Esophagus (tissue), 2 donors: ENCODE results near the gene WIPF1. TPM values are rescaled to one million over a fixed set of nuclear protein-coding genes. Genes with fewer than 3 reads are reported as not detected.
"Not testable (repeated sequence)": the region's sequence is repeated elsewhere in the genome, so short reads cannot be mapped to it uniquely, and the experiment has no call there.

ENCODE experiments used
- H3K27ac ChIP-seq, 2 donors: one replicate each; pipeline ENCODE4 v1.5.1; 2013; ENCODE audit warnings: low read depth in 2 of 2, mild to moderate bottlenecking in 2 of 2, inconsistent platforms in 1 of 2, low read length in 1 of 2, moderate library complexity in 1 of 2
- H3K27me3 ChIP-seq, 2 donors: one replicate each; pipeline ENCODE4 v1.6.1; 2013; ENCODE audit warnings: low read length in 2 of 2, control low read depth in 1 of 2, mild to moderate bottlenecking in 1 of 2; ENCODE audit not compliant: insufficient read depth in 2 of 2, control insufficient read depth in 1 of 2
- H3K36me3 ChIP-seq, 2 donors: one replicate each; pipeline ENCODE4 v1.6.1; 2013; ENCODE audit warnings: low read length in 1 of 2; ENCODE audit not compliant: control insufficient read depth in 2 of 2, insufficient read depth in 2 of 2
- H3K4me1 ChIP-seq, 2 donors: one replicate each; pipeline ENCODE4 v1.6.1; 2013; ENCODE audit warnings: low read length in 1 of 2; ENCODE audit not compliant: control insufficient read depth in 2 of 2, insufficient read depth in 2 of 2
- H3K4me3 ChIP-seq, 2 donors: one replicate each; pipeline ENCODE4 v1.5.1; 2013; ENCODE audit warnings: low read length in 2 of 2, mild to moderate bottlenecking in 2 of 2, low read depth in 1 of 2, moderate library complexity in 1 of 2
- H3K9me3 ChIP-seq, 2 donors: one replicate each; pipeline ENCODE4 v1.6.1; 2013; ENCODE audit warnings: mild to moderate bottlenecking in 2 of 2, low read depth in 1 of 2, low read length in 1 of 2, moderate library complexity in 1 of 2; ENCODE audit not compliant: control insufficient read depth in 2 of 2, insufficient read depth in 1 of 2
- WGBS, 2 donors: extraction: QIAGEN DNeasy Blood & Tissue Kit; methylation state at CpG; one replicate each; pipeline ENCODE4 v1.1.7; 2013; 5-methylcytosine and 5-hydroxymethylcytosine counted together
- polyA plus RNA-seq, 2 donors: library from polyadenylated mRNA; stranded (reverse); fragments of 200-250 nt; gene quantifications; one replicate each; pipeline ENCODE4 v1.2.3, GENCODE V29; 2013
- donor health status: healthy with polysubstance abuse.
- donor health status: Bipolar disorder and iron deficiency.

WIPF1 gene
- polyA plus RNA-seq, 2 donors, result 3.9 to 4.8 TPM

DNA sequence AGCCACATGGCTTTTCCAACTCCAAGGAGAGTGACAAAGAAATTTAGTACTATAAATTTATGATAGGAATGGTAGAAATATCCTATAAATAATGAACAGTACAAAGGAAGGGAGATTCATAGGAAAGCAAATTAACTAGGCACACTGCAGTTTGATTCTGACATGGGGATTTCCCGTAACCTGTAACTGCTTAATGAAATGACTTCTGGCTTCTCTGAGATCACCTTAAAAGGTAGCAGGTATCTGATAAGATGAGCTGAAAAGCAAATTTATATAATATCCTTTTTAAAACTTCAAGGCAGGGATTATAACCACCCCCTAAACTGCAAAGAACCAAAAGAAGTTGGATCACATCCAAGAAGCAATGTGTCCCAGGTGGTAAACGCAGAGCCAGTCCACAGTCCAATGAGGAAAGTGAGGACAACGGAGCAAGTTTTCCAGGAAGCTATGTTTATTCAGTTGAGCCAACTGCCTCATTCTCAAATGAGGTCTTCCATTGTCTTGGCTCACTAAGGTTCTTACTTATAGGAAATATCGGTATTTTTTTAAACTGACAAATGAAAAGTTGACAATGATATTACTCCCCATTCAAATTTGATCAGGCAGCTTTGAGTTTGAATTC, 43.0 kb downstream of the WIPF1 start:
- Histone ChIP-seq H3K27ac (no peak overlapping the region), H3K4me1 (no peaks in the 10 kb centered on the region), H3K36me3 (no peaks in the 10 kb centered on the region), H3K27me3 (no peaks in the 10 kb centered on the region), H3K9me3 (no peaks in the 10 kb centered on the region), H3K4me3 (no peak overlapping the region)
- 58 to 79% methylated on average over 4 of the region's 4 CpGs for WGBS, 2 donors

DNA sequence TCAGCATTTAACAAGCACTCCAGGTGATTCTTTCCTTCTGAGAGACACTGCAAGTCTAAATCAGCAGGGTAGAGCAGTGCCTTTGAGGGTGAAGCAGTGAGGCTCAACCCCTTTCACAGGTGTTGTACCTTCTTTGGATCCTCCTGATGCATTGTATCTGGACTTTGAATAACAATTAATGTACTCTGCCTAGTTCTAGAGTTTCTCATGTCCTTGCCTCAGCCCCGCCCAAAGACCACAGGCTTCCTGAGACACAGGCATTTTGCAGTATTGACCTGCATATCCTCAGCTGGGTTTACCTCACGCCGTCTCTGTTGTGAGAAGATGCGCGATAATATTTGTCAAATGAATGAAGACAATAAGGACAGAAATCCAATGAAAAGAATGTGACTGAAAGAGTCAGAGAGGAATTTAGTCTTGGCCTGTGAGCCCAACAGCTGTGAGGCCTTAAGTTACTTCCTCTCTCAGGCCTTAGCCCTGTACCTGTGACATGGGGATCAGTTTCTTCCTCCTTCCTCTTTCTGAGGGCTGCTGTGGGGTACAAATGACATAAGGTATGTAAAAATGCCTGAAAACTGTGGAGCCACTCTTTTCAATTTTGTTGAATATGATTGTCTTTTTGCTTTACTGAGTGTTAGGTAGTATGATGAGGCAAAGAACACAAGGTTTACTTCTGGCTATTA, 43.7 kb downstream of the WIPF1 start:
- WGBS, 2 donors, result 77 to 90% methylated on average over 5 of the region's 5 CpGs
- Histone ChIP-seq H3K27ac (no peak overlapping the region), H3K36me3 (no peaks in the 10 kb centered on the region), H3K4me3 (no peak overlapping the region), H3K4me1 (no peaks in the 10 kb centered on the region), H3K9me3 (no peaks in the 10 kb centered on the region), H3K27me3 (no peaks in the 10 kb centered on the region)

DNA sequence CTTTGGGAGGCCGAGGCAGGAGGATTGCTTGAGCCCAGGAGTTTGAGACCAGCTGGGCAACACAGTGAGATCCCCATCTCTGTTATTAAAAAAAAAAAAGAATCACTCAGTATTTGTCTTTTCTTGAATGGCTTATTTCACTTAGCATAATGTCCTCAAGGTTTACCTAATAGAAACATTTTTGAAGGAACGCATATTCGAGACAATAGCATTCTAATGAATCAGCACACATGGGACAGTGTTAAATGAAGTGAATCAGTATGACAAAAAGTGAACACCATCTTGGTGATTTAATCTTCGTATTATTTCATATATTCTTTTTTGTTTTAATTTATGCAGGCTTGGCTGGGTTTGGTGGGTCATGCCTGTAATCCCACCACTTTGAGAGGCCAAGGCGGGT, 44.7 kb downstream of the WIPF1 start:
- Histone ChIP-seq H3K27me3 (no peaks in the 10 kb centered on the region), H3K27ac (no peak overlapping the region), H3K36me3 (no peaks in the 10 kb centered on the region), H3K4me1 (no peaks in the 10 kb centered on the region), H3K4me3 (no peak overlapping the region), H3K9me3 (no peaks in the 10 kb centered on the region)
- 92 to 97% methylated on average over 5 of the region's 5 CpGs for WGBS, 2 donors

DNA sequence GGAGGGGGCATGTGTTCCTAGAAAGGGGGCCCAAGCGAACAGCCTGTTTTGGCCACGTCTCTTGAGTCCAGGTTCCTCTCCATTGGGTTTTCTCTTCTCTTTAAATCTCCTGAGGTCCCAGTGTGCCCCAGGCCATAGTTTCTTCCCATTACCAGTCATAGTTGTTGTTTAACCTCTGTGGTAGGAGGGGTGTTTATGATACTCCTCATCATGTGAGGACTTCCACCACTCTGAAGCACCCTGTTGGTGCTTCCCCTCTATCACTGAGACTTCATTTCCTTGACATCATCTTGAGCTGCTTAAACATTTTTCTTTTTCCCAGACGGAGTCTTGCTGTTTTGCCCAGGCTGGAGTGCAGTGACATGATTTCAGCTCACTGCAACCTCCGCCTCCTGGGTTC, 45.9 kb downstream of the WIPF1 start:
- peaks cover 0 to 1% of the 10 kb centered on the region in 2 donors for H3K4me1 ChIP-seq
- 89 to 92% methylated on average over 4 of the region's 4 CpGs for WGBS, 2 donors
- no peaks in the 10 kb centered on the region for H3K27me3 ChIP-seq
- no peaks in the 10 kb centered on the region for H3K9me3 ChIP-seq
- H3K4me3 ChIP-seq, result no peak overlapping the region
- H3K27ac ChIP-seq, result no peak overlapping the region
- H3K36me3 ChIP-seq, result no peaks in the 10 kb centered on the region

DNA sequence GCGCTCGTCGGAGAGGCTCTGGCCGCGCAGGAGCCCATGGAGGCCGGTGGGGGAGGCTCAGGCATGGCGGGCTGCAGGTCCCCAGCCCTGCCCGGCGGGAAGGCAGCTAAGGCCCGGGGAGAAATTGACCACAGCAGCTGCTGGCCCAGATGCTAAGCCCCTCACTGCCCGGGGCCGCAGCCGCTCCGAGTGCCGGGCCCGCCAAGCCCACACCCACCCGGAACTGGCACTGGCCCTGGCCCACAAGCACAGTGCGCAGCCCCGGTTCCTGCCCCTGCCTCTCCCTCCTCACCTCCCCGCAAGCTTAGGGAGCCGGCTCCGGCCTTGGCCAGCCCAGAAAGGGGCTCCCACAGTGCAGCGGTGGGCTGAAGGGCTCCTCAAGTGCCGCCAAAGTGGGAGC, 49.0 kb downstream of the WIPF1 start:
- H3K27ac ChIP-seq, H3K4me1 ChIP-seq, H3K4me3 ChIP-seq, H3K36me3 ChIP-seq, H3K27me3 ChIP-seq, H3K9me3 ChIP-seq: not testable (repeated sequence)
- 86 to 89% methylated on average over 17 to 24 of the region's 24 CpGs for WGBS, 2 donors

DNA sequence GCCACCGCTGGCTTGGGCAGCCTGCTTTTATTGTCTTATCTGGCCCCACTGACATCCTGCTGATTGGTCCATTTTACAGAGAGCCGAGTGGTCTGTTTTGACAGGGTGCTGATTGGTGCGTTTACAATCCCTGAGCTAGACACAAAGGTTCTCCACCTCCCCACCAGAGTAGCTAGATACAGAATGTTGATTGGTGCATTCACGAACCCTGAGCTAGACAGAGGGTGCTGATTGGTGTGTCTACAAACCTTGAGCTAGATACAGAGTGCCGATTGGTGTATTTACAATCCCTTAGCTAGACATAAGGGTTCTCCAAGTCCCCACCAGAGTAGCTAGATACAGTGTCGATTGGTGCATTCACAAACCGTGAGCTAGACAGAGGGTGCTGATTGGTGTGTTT, 49.6 kb downstream of the WIPF1 start:
- H3K27ac ChIP-seq, H3K9me3 ChIP-seq, H3K4me1 ChIP-seq, H3K36me3 ChIP-seq, H3K27me3 ChIP-seq, H3K4me3 ChIP-seq: not testable (repeated sequence)
- 93 to 96% methylated on average over 7 of the region's 7 CpGs for WGBS, 2 donors

DNA sequence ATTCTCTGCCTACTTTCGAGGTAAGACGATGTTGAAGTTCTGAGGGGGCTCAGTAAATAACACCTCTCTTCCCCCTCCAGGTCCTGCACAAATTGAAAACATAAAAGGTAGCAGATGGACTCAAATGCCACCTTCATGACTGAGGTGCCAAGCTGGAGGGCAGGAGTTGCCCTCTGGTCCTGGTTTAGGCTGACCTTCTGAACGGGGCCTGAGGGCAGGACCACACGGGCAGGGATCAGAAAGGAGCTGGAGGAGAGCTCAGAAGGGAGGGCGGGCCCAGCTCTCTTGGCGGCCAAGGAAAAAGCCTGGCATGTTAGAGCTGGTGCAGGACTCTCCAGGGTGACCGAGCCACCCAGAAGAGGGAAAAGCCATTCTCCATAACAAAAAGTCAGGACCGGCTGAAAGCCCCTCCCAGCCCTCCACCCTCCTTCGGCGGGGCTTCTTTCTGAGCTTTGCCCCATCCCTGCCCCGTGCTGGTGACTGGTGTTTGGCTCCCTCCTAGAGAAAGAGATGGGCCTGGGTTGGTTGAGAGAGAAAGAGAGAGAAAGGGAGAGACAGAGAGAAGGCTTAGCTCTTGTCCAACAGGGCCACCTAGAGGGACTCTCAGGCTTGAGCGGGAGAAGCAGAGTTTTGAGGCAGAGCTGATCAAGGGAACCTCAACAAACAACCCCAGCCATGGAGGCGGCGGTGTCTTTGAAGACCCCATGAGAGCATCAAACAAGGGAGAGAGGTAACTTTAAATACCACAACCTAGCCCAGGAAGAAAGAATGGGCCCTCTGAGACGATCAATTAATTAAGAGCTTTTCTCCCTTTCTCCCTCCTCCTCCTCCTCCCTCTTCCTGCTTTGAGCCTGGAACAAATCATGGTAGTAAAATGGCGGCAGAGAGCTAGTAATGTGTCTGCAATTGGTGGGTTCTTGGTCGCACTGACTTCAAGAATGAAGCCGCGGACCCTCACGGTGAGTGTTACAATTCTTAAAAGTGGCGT, 50.8 kb downstream of the WIPF1 start:
- no peak overlapping the region for H3K4me3 ChIP-seq
- no peaks in the 10 kb centered on the region for H3K27me3 ChIP-seq
- 71 to 75% methylated on average over 21 of the region's 21 CpGs for WGBS, 2 donors
- no peak overlapping the region for H3K27ac ChIP-seq
- H3K9me3 ChIP-seq, result no peaks in the 10 kb centered on the region
- peaks cover 0 to 2% of the 10 kb centered on the region in 2 donors for H3K4me1 ChIP-seq
- no peaks in the 10 kb centered on the region for H3K36me3 ChIP-seq

DNA sequence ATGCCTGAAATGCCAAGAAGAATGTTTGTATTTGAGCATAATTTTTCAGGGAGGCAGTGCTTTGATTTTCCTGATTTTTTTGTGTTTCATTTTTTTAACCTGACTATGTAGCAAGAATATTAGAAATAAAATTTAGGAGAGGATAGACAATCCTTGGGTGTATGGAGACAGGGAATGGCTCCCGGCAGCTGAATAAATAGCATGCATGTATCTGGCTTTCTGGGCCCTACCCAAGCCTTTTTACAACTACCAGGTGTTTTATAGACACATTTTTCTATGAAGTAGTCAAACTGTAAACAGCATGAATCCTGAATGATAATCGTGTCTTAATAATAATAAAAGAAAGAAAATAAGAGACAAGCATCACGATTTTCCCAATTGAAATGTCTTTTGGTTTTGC, 52.4 kb downstream of the WIPF1 start:
- H3K4me3 ChIP-seq, result no peak overlapping the region
- H3K9me3 ChIP-seq, result no peaks in the 10 kb centered on the region
- no peaks in the 10 kb centered on the region for H3K36me3 ChIP-seq
- no peaks in the 10 kb centered on the region for H3K27me3 ChIP-seq
- H3K4me1 ChIP-seq, result peaks cover 0 to 2% of the 10 kb centered on the region in 2 donors
- WGBS, 2 donors, result 76 to 85% methylated on average over 3 of the region's 3 CpGs
- H3K27ac ChIP-seq, result no peak overlapping the region

DNA sequence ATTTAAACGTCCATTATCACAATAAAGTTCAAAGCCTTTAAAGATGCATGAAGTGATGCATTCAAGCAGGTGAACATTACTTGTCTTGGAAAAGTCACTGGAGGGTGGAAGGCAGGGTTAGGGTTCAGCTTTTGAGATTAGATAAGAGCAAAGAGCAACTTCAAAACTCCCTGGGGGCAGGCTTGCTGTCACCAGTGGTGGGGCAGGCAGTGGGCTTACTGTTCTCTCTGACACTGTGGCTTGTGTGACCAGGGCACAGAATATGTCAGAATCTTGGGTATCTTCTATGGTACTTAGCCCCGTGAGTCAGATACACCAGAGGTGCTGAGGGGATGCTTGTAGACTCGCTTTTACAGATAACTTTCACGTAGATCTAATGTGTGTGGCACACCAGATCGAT, 52.8 kb downstream of the WIPF1 start:
- 71 to 88% methylated on average over 5 of the region's 5 CpGs for WGBS, 2 donors
- no peaks in the 10 kb centered on the region for H3K36me3 ChIP-seq
- H3K27me3 ChIP-seq, result no peaks in the 10 kb centered on the region
- H3K9me3 ChIP-seq, result no peaks in the 10 kb centered on the region
- H3K27ac ChIP-seq, result no peak overlapping the region
- H3K4me3 ChIP-seq, result no peak overlapping the region
- peaks cover 0 to 2% of the 10 kb centered on the region in 2 donors for H3K4me1 ChIP-seq
